ENCODE measurements around the gene GPNMB.
A peak's percentile ranks its signal among the peaks of the same experiment; 100 is the strongest.

Gene GPNMB

DNA sequence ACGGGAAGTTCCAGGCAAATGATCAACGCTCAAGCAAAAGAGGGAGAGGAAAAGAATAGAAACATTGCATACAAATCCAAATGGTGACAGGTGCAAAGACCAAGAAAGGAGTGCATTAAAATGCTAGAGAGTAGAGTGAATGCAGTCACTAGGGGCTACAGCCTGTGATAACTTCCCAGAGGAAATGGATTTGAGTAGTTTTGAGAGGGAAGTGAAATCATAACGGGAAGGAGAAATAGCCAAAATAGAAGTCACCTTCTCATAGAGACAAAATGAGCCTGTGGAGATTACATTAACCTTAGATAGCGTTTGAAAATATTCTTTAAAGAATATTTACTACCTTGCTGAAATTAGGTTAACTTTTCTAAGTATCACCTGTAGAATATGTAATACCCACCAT is 38.3 kb upstream of the GPNMB start:
- TF ChIP-seq, protein P1, sequence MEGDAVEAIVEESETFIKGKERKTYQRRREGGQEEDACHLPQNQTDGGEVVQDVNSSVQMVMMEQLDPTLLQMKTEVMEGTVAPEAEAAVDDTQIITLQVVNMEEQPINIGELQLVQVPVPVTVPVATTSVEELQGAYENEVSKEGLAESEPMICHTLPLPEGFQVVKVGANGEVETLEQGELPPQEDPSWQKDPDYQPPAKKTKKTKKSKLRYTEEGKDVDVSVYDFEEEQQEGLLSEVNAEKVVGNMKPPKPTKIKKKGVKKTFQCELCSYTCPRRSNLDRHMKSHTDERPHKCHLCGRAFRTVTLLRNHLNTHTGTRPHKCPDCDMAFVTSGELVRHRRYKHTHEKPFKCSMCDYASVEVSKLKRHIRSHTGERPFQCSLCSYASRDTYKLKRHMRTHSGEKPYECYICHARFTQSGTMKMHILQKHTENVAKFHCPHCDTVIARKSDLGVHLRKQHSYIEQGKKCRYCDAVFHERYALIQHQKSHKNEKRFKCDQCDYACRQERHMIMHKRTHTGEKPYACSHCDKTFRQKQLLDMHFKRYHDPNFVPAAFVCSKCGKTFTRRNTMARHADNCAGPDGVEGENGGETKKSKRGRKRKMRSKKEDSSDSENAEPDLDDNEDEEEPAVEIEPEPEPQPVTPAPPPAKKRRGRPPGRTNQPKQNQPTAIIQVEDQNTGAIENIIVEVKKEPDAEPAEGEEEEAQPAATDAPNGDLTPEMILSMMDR (conservative IDR thresholded peaks at IDR 0.05): no peak
- no peak for TF ChIP-seq ZFX (IDR thresholded peaks at IDR 0.05)
- no peak overlapping the region for H3K27ac ChIP-seq

DNA sequence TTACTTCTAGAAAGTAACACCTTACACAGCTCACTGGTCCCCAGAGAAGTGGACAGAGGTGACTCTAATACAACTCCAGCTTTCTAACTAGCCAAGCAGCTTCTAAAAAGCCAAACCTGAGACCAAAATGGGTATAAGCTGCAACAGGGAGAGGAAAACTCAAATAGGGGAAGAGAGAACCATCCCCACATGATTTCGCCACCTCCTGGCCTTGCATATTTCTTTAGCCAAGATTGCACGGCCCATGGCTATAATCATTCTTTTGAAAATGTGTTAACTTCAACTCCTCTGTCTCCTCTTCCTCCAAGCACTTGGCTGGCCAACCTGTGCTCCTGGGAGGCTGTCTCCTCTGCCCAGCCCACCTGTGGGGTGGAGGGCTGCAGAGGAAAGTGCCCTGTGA is 36.1 kb upstream of the GPNMB start:
- peak overlapping the region; percentile 1; the same call in 1 of the 2 replicates for H3K27ac ChIP-seq
- TF ChIP-seq ZFX (IDR thresholded peaks at IDR 0.05): no peak
- TF ChIP-seq, protein P1 (conservative IDR thresholded peaks at IDR 0.05): no peak

DNA sequence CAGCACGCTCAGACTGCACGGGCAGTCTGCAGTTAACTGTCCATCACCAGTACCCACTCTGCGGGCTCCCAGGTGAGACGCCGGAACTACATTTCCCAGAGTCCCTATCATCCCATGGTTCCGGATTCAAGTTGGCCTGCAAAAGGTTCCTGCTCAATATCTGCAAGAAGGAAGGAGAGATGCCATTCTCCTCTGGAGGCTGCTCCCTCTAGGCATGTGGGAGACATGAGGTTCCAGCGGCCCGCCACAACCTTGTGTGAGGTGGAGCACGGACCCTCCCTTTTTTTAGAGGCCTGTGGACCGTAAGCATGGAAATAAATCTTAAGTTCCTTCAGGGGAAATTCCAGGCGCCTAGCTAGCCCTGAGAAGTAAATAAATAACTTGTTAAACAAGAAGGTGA is 35.0 kb upstream of the GPNMB start:
- H3K27ac ChIP-seq: peak overlapping the region; percentile 11
- TF ChIP-seq, protein P1 (conservative IDR thresholded peaks at IDR 0.05): no peak
- TF ChIP-seq ZFX (IDR thresholded peaks at IDR 0.05): no peak

DNA sequence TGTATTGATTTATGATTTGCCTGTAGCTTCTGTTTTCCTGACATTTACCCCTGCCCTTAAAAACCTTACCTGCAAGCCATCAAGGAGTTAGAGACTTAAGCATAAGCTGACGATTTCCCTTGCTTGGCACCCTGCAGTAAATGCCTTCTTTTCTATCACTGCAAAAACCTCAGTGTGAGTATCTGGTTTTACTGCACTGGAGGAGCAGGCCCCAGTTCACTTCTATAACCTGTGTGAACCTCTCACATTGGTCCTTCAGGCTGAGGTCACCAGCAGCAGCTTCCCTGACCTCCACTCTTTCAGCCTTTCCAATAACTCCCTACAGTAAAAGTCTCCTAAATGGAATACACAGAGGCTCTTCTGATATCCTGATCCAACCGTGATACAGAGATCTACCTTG is 34.2 kb upstream of the GPNMB start:
- no peak for TF ChIP-seq ZFX (IDR thresholded peaks at IDR 0.05)
- TF ChIP-seq, protein P1 (conservative IDR thresholded peaks at IDR 0.05): no peak
- H3K27ac ChIP-seq: no peak overlapping the region; the same call in 1 of the 2 replicates

DNA sequence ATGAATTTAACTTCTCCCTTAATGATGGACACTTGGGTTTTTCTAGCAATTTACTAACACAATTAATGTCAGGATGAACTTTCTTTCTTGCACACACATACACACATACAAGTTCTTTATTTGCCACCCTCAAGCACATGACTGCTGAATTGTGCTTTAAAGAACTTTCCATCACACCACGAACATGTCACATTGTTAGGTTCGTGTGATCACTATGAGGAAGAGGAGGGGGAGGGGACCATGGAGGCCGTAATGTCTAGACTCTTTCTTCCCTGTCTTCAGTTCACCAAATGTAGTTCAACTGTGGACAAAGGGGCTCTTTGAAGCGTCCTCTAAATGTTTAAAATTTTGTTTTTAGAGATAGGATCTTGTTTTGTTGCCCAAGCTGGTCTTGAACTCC is 33.7 kb upstream of the GPNMB start:
- TF ChIP-seq, protein P1 (conservative IDR thresholded peaks at IDR 0.05): no peak
- TF ChIP-seq ZFX (IDR thresholded peaks at IDR 0.05): no peak
- no peak overlapping the region for H3K27ac ChIP-seq

DNA sequence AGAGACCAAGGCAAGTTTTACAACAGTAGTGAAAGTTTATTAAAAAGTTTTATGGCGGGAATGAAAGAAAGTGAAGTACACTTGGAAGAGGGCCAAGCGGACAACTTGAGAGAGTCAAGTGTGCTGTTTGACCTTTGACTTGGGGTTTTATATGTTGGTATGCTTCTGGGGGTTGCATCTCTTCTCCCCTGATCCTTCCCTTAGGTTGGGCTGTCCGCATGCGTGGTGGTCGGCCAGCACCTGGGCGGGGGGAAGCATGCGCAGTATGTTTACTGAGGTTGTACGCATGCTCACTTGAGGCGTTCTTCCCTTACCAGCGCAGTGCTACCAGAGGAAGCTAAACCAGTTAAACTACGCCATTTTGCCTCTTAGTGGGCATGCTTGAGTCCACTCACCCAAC is 32.8 kb upstream of the GPNMB start:
- no peak overlapping the region for H3K27ac ChIP-seq
- no peak for TF ChIP-seq ZFX (IDR thresholded peaks at IDR 0.05)
- TF ChIP-seq, protein P1 (conservative IDR thresholded peaks at IDR 0.05): no peak

DNA sequence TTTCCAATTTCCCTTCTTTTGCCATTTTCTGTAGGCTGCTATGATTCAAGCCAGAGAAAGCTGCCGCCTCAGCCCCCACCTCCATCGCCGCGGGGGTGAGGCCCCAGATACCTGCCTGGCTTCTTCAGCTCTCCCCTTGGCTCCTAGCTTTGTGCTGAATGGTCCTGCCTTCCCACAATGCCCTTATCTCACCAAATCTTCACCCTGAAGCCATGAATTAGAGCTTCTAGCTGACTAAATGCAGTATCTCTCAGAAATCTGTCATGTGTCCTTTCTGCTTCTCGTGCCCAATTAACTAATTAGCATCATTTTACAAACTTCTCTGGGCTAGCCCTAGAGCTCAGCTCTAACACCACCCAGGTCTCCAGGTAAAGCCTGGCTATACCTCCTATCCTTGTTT is 32.2 kb upstream of the GPNMB start:
- TF ChIP-seq, protein P1 (conservative IDR thresholded peaks at IDR 0.05): no peak
- no peak for TF ChIP-seq ZFX (IDR thresholded peaks at IDR 0.05)
- H3K27ac ChIP-seq: no peak overlapping the region
